Stomach (tissue), 4 donors: ENCODE results near the gene TMEM132D.

ENCODE experiments used
- CTCF ChIP-seq, 7 experiments: fragments of 450-650 bp in 4 of 7; fragments of 200-600 bp in 3 of 7; sonication (generic) in 3 of 7; IDR thresholded peaks; one replicate each; pipeline ENCODE4 v1.5.1; 2016 to 2019; ENCODE audit warnings: antibody characterized with exemption in 7 of 7, control low read depth in 2 of 7, mild to moderate bottlenecking in 1 of 7
- EP300 ChIP-seq: sonication (generic); formaldehyde crosslinking; IDR thresholded peaks from one replicate; pipeline ENCODE4 v1.6.1; 2017; ENCODE audit warnings: antibody characterized with exemption
- POLR2A ChIP-seq, 4 donors: fragments of 450-650 bp; IDR thresholded peaks; one replicate each; pipeline ENCODE4 v1.6.1; 2016; ENCODE audit warnings: antibody characterized with exemption in 4 of 4, control low read depth in 2 of 4, mild to moderate bottlenecking in 1 of 4, moderate library complexity in 1 of 4
- POLR2AphosphoS5 ChIP-seq, 3 donors: sonication (generic); formaldehyde crosslinking; IDR thresholded peaks; one replicate each; pipeline ENCODE4 v1.6.1; 2016; ENCODE audit warnings: antibody characterized with exemption in 3 of 3

- no peak for TF ChIP-seq EP300
- no peak for TF ChIP-seq POLR2A (IDR thresholded peaks at IDR 0.05)
- TF ChIP-seq CTCF (IDR thresholded peaks at IDR 0.05), result no peak
- no peak for TF ChIP-seq POLR2AphosphoS5 (IDR thresholded peaks at IDR 0.05)
Measured at GRCh38 chr12:129532707-129533499, 370.9 kb downstream of the TMEM132D start.
